SU-DHL-6 (cell line): Measurements from ENCODE around the gene GARIN1A.

Experiments used
- H2AFZ ChIP-seq: fragments of 200-600 bp; sonication (generic); 2 replicates; pipeline ENCODE4 v1.6.1; 2014; ENCODE audit warnings: low read depth, mild to moderate bottlenecking, moderate library complexity, mixed read lengths, antibody characterized with exemption, low read length; ENCODE audit not compliant: severe bottlenecking
- H3F3A ChIP-seq: fragments of 200-600 bp; shearing (Covaris generic); 2 replicates; pipeline ENCODE4 v1.6.0; 2016; ENCODE audit warnings: antibody characterized with exemption, mild to moderate bottlenecking; ENCODE audit not compliant: insufficient read depth
- H3K27ac ChIP-seq: fragments of 200-600 bp; sonication (generic); 2 replicates; pipeline ENCODE4 v1.5.1; 2016; ENCODE audit warnings: low read depth, mild to moderate bottlenecking, low read length, moderate library complexity, mixed read lengths
- H3K27me3 ChIP-seq: fragments of 200-600 bp; sonication (generic), shearing (Covaris generic); 2 replicates; pipeline ENCODE4 v1.6.0; 2014; ENCODE audit warnings: mild to moderate bottlenecking, low read length
- H3K36me3 ChIP-seq: fragments of 200-600 bp; sonication (generic); 2 replicates; pipeline ENCODE4 v1.6.1; 2014; ENCODE audit warnings: mild to moderate bottlenecking, low read length, mixed read lengths
- H3K4me2 ChIP-seq: fragments of 300-600, 200-600 bp; shearing (Covaris generic), sonication (generic); 2 replicates; pipeline ENCODE4 v1.6.0; 2014; ENCODE audit warnings: low read length, low read depth, mild to moderate bottlenecking; ENCODE audit not compliant: poor library complexity, severe bottlenecking
- H3K4me3 ChIP-seq: fragments of 200-600 bp; sonication (generic); 2 replicates; pipeline ENCODE4 v1.5.1; 2014; ENCODE audit warnings: antibody characterized with exemption, low read length, mild to moderate bottlenecking, mixed read lengths; ENCODE audit not compliant: insufficient read depth, poor library complexity, severe bottlenecking
- H3K79me2 ChIP-seq: fragments of 200-600 bp; sonication (generic); 2 replicates; pipeline ENCODE4 v1.6.1; 2014; ENCODE audit warnings: mild to moderate bottlenecking, low read length, moderate library complexity; ENCODE audit not compliant: insufficient read depth
- H3K9ac ChIP-seq: fragments of 200-600 bp; sonication (generic); 2 replicates; pipeline ENCODE4 v1.7.0; 2014; ENCODE audit warnings: mild to moderate bottlenecking, low read length
- H3K9me2 ChIP-seq: fragments of 200-600 bp; sonication (generic); replicated peaks from 2 replicates; pipeline ENCODE4 v1.6.1; 2014; ENCODE audit warnings: low read length; ENCODE audit not compliant: insufficient read depth
- H3K9me3 ChIP-seq: fragments of 200-600 bp; sonication (generic); 2 replicates; pipeline ENCODE4 v1.6.1; 2014; ENCODE audit warnings: low read length, mixed read lengths; ENCODE audit not compliant: insufficient read depth
- H4K20me1 ChIP-seq: fragments of 200-600 bp; sonication (generic); 2 replicates; pipeline ENCODE4 v1.6.1; 2014; ENCODE audit warnings: low read depth, mild to moderate bottlenecking, antibody characterized with exemption, low read length, moderate library complexity, mixed read lengths
- EZH2phosphoT487 ChIP-seq: fragments of 200-600 bp; sonication (generic), shearing (Covaris generic); conservative IDR thresholded peaks from 2 replicates; pipeline ENCODE4 v1.6.1; 2018; ENCODE audit warnings: mild to moderate bottlenecking, antibody characterized with exemption, low read length, moderate library complexity, mixed read lengths
- TF ChIP-seq, protein P1 (sequence below): fragments of 200-600 bp; sonication (generic); IDR thresholded peaks from one replicate; pipeline ENCODE4 v1.5.1; 2017; ENCODE audit warnings: antibody characterized with exemption, mild to moderate bottlenecking, low read length, moderate library complexity; ENCODE audit not compliant: insufficient read depth, poor library complexity, severe bottlenecking

The GARIN1A gene

DNA sequence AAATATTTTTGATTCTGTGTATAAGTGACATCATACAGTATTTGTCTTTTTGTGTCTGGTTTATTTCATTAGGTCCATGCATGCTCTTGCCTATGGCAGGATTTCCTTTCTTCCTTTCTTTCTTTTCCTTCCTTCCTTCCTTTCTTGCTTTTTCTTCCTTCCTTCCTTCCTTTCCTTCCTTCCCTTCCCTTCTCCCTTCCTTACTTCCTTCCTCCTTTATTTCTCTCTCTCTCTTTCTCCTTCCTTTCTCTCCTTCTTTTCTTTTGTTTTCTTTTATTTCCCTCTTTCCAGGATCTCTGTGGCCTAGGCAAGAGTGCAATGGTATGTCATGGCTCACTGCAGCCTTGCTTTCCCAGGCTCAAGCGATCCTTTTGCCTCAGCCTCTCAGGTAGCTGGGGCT, 35.7 kb downstream of the GARIN1A start:
- H3K36me3 ChIP-seq = no peaks in the 10 kb centered on the region
- no peaks in the 10 kb centered on the region for H3K9me2 ChIP-seq
- no peak for TF ChIP-seq EZH2phosphoT487
- TF ChIP-seq, protein P1, sequence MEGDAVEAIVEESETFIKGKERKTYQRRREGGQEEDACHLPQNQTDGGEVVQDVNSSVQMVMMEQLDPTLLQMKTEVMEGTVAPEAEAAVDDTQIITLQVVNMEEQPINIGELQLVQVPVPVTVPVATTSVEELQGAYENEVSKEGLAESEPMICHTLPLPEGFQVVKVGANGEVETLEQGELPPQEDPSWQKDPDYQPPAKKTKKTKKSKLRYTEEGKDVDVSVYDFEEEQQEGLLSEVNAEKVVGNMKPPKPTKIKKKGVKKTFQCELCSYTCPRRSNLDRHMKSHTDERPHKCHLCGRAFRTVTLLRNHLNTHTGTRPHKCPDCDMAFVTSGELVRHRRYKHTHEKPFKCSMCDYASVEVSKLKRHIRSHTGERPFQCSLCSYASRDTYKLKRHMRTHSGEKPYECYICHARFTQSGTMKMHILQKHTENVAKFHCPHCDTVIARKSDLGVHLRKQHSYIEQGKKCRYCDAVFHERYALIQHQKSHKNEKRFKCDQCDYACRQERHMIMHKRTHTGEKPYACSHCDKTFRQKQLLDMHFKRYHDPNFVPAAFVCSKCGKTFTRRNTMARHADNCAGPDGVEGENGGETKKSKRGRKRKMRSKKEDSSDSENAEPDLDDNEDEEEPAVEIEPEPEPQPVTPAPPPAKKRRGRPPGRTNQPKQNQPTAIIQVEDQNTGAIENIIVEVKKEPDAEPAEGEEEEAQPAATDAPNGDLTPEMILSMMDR = no peak
- H3K27me3 ChIP-seq = no peaks in the 10 kb centered on the region
- H3K4me2 ChIP-seq = no peak overlapping the region
- no peaks in the 10 kb centered on the region for H3K79me2 ChIP-seq
- no peak overlapping the region for H2AFZ ChIP-seq
- H3K9ac ChIP-seq = no peak overlapping the region
- H3K9me3 ChIP-seq = no peaks in the 10 kb centered on the region
- H3K4me3 ChIP-seq = no peak overlapping the region
- no peaks in the 10 kb centered on the region for H3F3A ChIP-seq
- no peak overlapping the region for H3K27ac ChIP-seq
- no peaks in the 10 kb centered on the region for H4K20me1 ChIP-seq

DNA sequence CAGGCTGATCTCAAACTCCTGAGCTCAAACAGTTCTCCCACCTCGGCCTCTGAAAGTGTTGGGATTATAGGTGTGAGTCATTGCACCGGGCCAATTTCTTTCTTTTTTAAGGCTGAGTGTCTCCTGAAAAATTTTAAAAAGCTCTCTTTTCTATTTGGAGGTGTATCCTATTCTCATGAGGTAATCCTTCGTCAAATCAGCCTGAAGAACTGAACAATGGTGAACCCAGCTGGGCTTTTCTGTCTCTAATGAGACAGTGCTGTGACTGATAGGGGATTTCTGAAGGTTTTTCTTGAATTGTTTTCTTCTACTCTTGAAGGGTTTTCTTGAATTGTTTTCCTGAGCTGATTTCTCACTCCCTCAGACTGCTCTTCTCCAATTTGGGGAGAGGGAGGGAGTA, 36.1 kb downstream of the GARIN1A start:
- Histone ChIP-seq H3K4me3 (no peak overlapping the region), H3K4me2 (no peak overlapping the region), H3K9ac (no peak overlapping the region)

DNA sequence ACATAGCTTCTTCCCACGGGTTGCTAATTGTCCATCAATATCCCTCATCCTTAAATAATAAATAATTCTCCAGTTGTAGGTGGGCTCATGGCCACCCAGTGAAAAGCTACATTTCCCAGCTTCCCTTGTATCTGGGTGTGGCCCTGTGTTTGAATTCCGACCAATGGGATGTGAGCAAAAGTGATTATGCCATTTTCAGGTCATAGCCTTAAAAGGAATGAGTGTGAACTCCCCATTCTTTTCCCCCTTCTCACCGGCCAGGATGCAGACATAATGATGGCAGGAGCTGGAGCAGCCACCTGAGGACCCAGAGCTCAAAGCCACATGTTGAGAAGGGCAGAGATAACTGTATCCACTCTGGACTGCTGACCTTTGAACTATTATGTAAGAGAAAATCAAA, 36.7 kb downstream of the GARIN1A start:
- H3F3A ChIP-seq = no peaks in the 10 kb centered on the region
- H4K20me1 ChIP-seq = no peaks in the 10 kb centered on the region
- H3K9me2 ChIP-seq = no peaks in the 10 kb centered on the region
- no peak overlapping the region for H3K27ac ChIP-seq
- no peak overlapping the region for H3K4me2 ChIP-seq
- H3K36me3 ChIP-seq = no peaks in the 10 kb centered on the region
- no peaks in the 10 kb centered on the region for H3K79me2 ChIP-seq
- H3K27me3 ChIP-seq = no peaks in the 10 kb centered on the region
- no peaks in the 10 kb centered on the region for H3K9me3 ChIP-seq
- no peak overlapping the region for H3K9ac ChIP-seq
- no peak overlapping the region for H3K4me3 ChIP-seq
- no peak for TF ChIP-seq EZH2phosphoT487
- TF ChIP-seq, protein P1 = no peak
- no peak overlapping the region for H2AFZ ChIP-seq

More for the DNA sequence above, 36.1 kb downstream of the GARIN1A start:
- Histone ChIP-seq H3K9me3 (no peaks in the 10 kb centered on the region), H3F3A (no peaks in the 10 kb centered on the region), H3K36me3 (no peaks in the 10 kb centered on the region), H2AFZ (no peak overlapping the region), H4K20me1 (no peaks in the 10 kb centered on the region), H3K27ac (no peak overlapping the region), H3K9me2 (no peaks in the 10 kb centered on the region), H3K27me3 (no peaks in the 10 kb centered on the region), H3K79me2 (no peaks in the 10 kb centered on the region)
- TF ChIP-seq, protein P1 = no peak
- no peak for TF ChIP-seq EZH2phosphoT487
